GM12878 (cell line): Measurements from ENCODE around the gene HESX1.

ENCODE experiments used
- ATF2 ChIP-seq: IDR thresholded peaks from 2 replicates; pipeline ENCODE4 v1.6.1; 2012; ENCODE audit warnings: low read length, inconsistent platforms
- CEBPZ ChIP-seq: fragments of 150-350 bp; IDR thresholded peaks from 2 replicates; pipeline ENCODE4 v1.6.1; 2016; ENCODE audit warnings: low read depth, low read length
- CTCF ChIP-seq, 3 experiments: IDR thresholded peaks in 2 of 3; conservative IDR thresholded peaks in 1 of 3; 2 replicates each; pipeline ENCODE4 v1.5.1; 2011; ENCODE audit warnings: low read depth in 3 of 3, low read length in 3 of 3, mild to moderate bottlenecking in 3 of 3, control low read depth in 2 of 3, moderate library complexity in 2 of 3, inconsistent platforms in 1 of 3, mixed read lengths in 1 of 3; ENCODE audit not compliant: control insufficient read depth in 2 of 3, insufficient read depth in 1 of 3; ENCODE audit errors: extremely low read depth in 1 of 3
- JUND ChIP-seq: IDR thresholded peaks from 2 replicates; pipeline ENCODE4 v1.6.1; 2012; ENCODE audit warnings: low read depth, mild to moderate bottlenecking, low read length, improper control_type of control experiment, moderate library complexity
- MYC ChIP-seq: IDR thresholded peaks from 2 replicates; pipeline ENCODE4 v1.6.1; 2011; ENCODE audit warnings: mild to moderate bottlenecking, low read length, moderate library complexity, inconsistent platforms; ENCODE audit not compliant: insufficient read depth, insufficient replicate concordance, insufficient read length, severe bottlenecking
- PBX3 ChIP-seq: IDR thresholded peaks from 2 replicates; pipeline ENCODE4 v1.6.1; 2011; ENCODE audit warnings: mild to moderate bottlenecking, low read depth, low read length, moderate library complexity; ENCODE audit not compliant: insufficient replicate concordance
- RAD21 ChIP-seq: IDR thresholded peaks from 2 replicates; pipeline ENCODE4 v1.6.1; 2011; ENCODE audit warnings: mild to moderate bottlenecking, low read depth, low read length, moderate library complexity; ENCODE audit not compliant: insufficient read depth
- RBBP5 ChIP-seq: fragments of 200-600 bp; sonication (generic); conservative IDR thresholded peaks from 2 replicates; pipeline ENCODE4 v1.6.1; 2016
- RCOR1 ChIP-seq: conservative IDR thresholded peaks from 2 replicates; pipeline ENCODE4 v1.6.1; 2012; ENCODE audit warnings: low read depth, low read length, improper control_type of control experiment
- USF2 ChIP-seq: IDR thresholded peaks from 2 replicates; pipeline ENCODE4 v1.6.1; 2011; ENCODE audit warnings: low read depth, low read length, improper control_type of control experiment, borderline replicate concordance
- TF ChIP-seq, protein P1 (sequence below): IDR thresholded peaks from 2 replicates; pipeline ENCODE4 v1.6.1; 2011; ENCODE audit warnings: low read depth, mild to moderate bottlenecking, low read length, moderate library complexity, borderline replicate concordance; ENCODE audit errors: extremely low read depth

DNA sequence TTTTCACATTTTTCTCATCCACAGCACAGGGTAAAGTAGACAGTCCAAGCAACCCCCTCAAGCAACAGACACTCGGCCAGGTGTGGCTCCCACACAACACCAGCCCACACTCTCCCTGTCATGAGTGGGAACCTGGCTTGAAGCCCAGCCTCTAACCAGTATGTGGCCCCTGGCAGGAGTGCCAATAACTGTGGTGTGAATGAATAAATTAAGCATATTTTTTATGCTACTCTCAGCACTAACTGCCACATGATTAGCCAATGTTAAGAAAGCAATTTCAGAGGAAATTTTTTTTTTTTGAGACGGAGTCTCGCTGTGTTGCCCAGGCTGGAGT is 44.5 kb downstream of the HESX1 start:
- TF ChIP-seq RCOR1 = no peak
- no peak for TF ChIP-seq CEBPZ
- no peak for TF ChIP-seq MYC
- TF ChIP-seq ATF2 = no peak
- TF ChIP-seq RAD21 = no peak
- TF ChIP-seq, protein P1, sequence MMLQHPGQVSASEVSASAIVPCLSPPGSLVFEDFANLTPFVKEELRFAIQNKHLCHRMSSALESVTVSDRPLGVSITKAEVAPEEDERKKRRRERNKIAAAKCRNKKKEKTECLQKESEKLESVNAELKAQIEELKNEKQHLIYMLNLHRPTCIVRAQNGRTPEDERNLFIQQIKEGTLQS = no peak
- no peak for TF ChIP-seq USF2
- no peak for TF ChIP-seq PBX3
- no peak for TF ChIP-seq JUND
- TF ChIP-seq RBBP5 = no peak
- TF ChIP-seq CTCF (IDR thresholded peaks at IDR 0.05 in 2 of 3, conservative IDR thresholded peaks at IDR 0.05 in 1 of 3; ENCODE audit: control insufficient read depth in 2 of 3, extremely low read depth in 1 of 3, insufficient read depth in 1 of 3, low read depth in 3 of 3, low read length in 3 of 3) = no peak
